ENCODE results near the gene LPP.
A peak's percentile ranks its signal among the peaks of the same experiment; 100 is the strongest.
"Not testable (repeated sequence)": the region's sequence is repeated elsewhere in the genome, so short reads cannot be mapped to it uniquely, and the experiment has no call there.

The LPP gene

GRCh38 chr3:188154014-188154808 is at the start of gene LPP:
Gene LPP (plus strand): TSS chr3:188154157. CDS start chr3:188406121, 251,964 bp downstream.
- DNase-seq (ENCODE audit: low read depth, low spot score) = peak; percentile 94

- no peak for DNase-seq (ENCODE audit: low read depth, low spot score)
These were observed 48.0 kb upstream of the LPP start for GRCh38 chr3:188106006-188106405.

GRCh38 chr3:188106454-188106853 is 47.5 kb upstream of the LPP start:
- no peak for DNase-seq (ENCODE audit: low read depth, low spot score)

GRCh38 chr3:188106887-188107830 is 46.8 kb upstream of the LPP start:
- no peak for DNase-seq (ENCODE audit: low read depth, low spot score)

- peak; percentile 16 for DNase-seq (ENCODE audit: low read depth, low spot score)
These were observed 45.1 kb upstream of the LPP start for GRCh38 chr3:188108703-188109412.

GRCh38 chr3:188111002-188111584 is 42.9 kb upstream of the LPP start:
- peak; percentile 31 for DNase-seq (ENCODE audit: low read depth, low spot score)

GRCh38 chr3:188113756-188114155 is 40.2 kb upstream of the LPP start:
- DNase-seq (ENCODE audit: low read depth, low spot score) = no peak

- DNase-seq (ENCODE audit: low read depth, low spot score) = no peak
These were observed 34.1 kb upstream of the LPP start for GRCh38 chr3:188119846-188120245.

GRCh38 chr3:188122571-188123169 is 31.3 kb upstream of the LPP start:
- DNase-seq (ENCODE audit: low read depth, low spot score) = no peak

- no peak for DNase-seq (ENCODE audit: low read depth, low spot score)
These were observed 30.6 kb upstream of the LPP start for GRCh38 chr3:188123170-188123905.

- peak; percentile 35 for DNase-seq (ENCODE audit: low read depth, low spot score)
These were observed 29.8 kb upstream of the LPP start for GRCh38 chr3:188124184-188124583.

GRCh38 chr3:188125076-188125475 is 28.9 kb upstream of the LPP start:
- no peak for DNase-seq (ENCODE audit: low read depth, low spot score)

GRCh38 chr3:188126276-188126675 is 27.7 kb upstream of the LPP start:
- peak; percentile 71 for DNase-seq (ENCODE audit: low read depth, low spot score)

- no peak for DNase-seq (ENCODE audit: low read depth, low spot score)
These were observed 27.0 kb upstream of the LPP start for GRCh38 chr3:188126934-188127333.

GRCh38 chr3:188128905-188129304 is 25.1 kb upstream of the LPP start:
- no peak for DNase-seq (ENCODE audit: low read depth, low spot score)

- not testable (repeated sequence) for DNase-seq (ENCODE audit: low read depth, low spot score)
These were observed 22.9 kb upstream of the LPP start for GRCh38 chr3:188131023-188131422.

GRCh38 chr3:188133219-188133618 is 20.7 kb upstream of the LPP start:
- DNase-seq (ENCODE audit: low read depth, low spot score) = peak; percentile 58

GRCh38 chr3:188133646-188134045 is 20.3 kb upstream of the LPP start:
- peak; percentile 37 for DNase-seq (ENCODE audit: low read depth, low spot score)

- no peak for DNase-seq (ENCODE audit: low read depth, low spot score)
These were observed 19.9 kb upstream of the LPP start for GRCh38 chr3:188134079-188134478.

GRCh38 chr3:188134856-188135255 is 19.1 kb upstream of the LPP start:
- DNase-seq (ENCODE audit: low read depth, low spot score) = no peak

Data from astrocyte of the hippocampus (primary cell).